ENCODE measurements around the gene ZNF497.
A peak's percentile ranks its signal among the peaks of the same experiment; 100 is the strongest.
"Not testable (repeated sequence)": the region's sequence is repeated elsewhere in the genome, so short reads cannot be mapped to it uniquely, and the experiment has no call there.

ZNF497 gene

GRCh38 chr19:58350871-58351557 is 11.5 kb downstream of the ZNF497 start:
- Histone ChIP-seq H3K27me3 (ENCODE audit: insufficient read depth, low read length) (peaks cover 15% of the 10 kb centered on the region), H3K9me3 (ENCODE audit: insufficient read depth, low read depth, low read length) (no peaks in the 10 kb centered on the region), H3K36me3 (ENCODE audit: insufficient read depth, low read length) (no peaks in the 10 kb centered on the region), H3K4me1 (ENCODE audit: insufficient read depth, low read length) (peaks cover 3% of the 10 kb centered on the region; the same call in 1 of the 2 replicates), H3K27ac (ENCODE audit: low read depth, low read length) (no peak overlapping the region), H3K4me3 (ENCODE audit: low read length) (no peak overlapping the region), H3K9ac (ENCODE audit: low read depth, low read length) (no peak overlapping the region)
- 95% methylated on average over 34 of the region's 34 CpGs for WGBS

GRCh38 chr19:58350001-58350861 is 12.3 kb downstream of the ZNF497 start:
- Histone ChIP-seq H3K4me3 (ENCODE audit: low read length) (no peak overlapping the region), H3K4me1 (ENCODE audit: insufficient read depth, low read length) (peaks cover 3% of the 10 kb centered on the region; the same call in 1 of the 2 replicates), H3K36me3 (ENCODE audit: insufficient read depth, low read length) (no peaks in the 10 kb centered on the region), H3K9me3 (ENCODE audit: insufficient read depth, low read depth, low read length) (no peaks in the 10 kb centered on the region), H3K27me3 (ENCODE audit: insufficient read depth, low read length) (peaks cover 15% of the 10 kb centered on the region), H3K27ac (ENCODE audit: low read depth, low read length) (no peak overlapping the region), H3K9ac (ENCODE audit: low read depth, low read length) (no peak overlapping the region)
- WGBS, result 96% methylated on average over 84 of the region's 84 CpGs

- Histone ChIP-seq H3K4me3 (ENCODE audit: low read length) (no peak overlapping the region), H3K4me1 (ENCODE audit: insufficient read depth, low read length) (peaks cover 3% of the 10 kb centered on the region; the same call in 1 of the 2 replicates), H3K27ac (ENCODE audit: low read depth, low read length) (no peak overlapping the region), H3K9ac (ENCODE audit: low read depth, low read length) (no peak overlapping the region), H3K9me3 (ENCODE audit: insufficient read depth, low read depth, low read length) (no peaks in the 10 kb centered on the region), H3K36me3 (ENCODE audit: insufficient read depth, low read length) (no peaks in the 10 kb centered on the region), H3K27me3 (ENCODE audit: insufficient read depth, low read length) (peaks cover 15% of the 10 kb centered on the region)
- WGBS, result 92% methylated on average over 8 of the region's 8 CpGs
Measured at GRCh38 chr19:58349590-58349989, 13.0 kb downstream of the ZNF497 start.

GRCh38 chr19:58348080-58348479 is 14.5 kb downstream of the ZNF497 start:
- H3K36me3 ChIP-seq (ENCODE audit: insufficient read depth, low read length); H3K4me1 ChIP-seq (ENCODE audit: insufficient read depth, low read length): not testable (repeated sequence)

GRCh38 chr19:58346961-58347929 is 15.3 kb downstream of the ZNF497 start:
- H3K9me3 ChIP-seq (ENCODE audit: insufficient read depth, low read depth, low read length), result no peaks in the 10 kb centered on the region
- no peaks in the 10 kb centered on the region for H3K36me3 ChIP-seq (ENCODE audit: insufficient read depth, low read length)
- peaks cover 3% of the 10 kb centered on the region; the same call in 1 of the 2 replicates for H3K4me1 ChIP-seq (ENCODE audit: insufficient read depth, low read length)
- H3K27ac ChIP-seq (ENCODE audit: low read depth, low read length), result no peak overlapping the region
- WGBS, result 1% methylated on average over 82 of the region's 82 CpGs
- peak overlapping the region; percentile 94 for H3K4me3 ChIP-seq (ENCODE audit: low read length)
- peak overlapping the region; percentile 69 for H3K9ac ChIP-seq (ENCODE audit: low read depth, low read length)
- H3K27me3 ChIP-seq (ENCODE audit: insufficient read depth, low read length), result peaks cover 15% of the 10 kb centered on the region

More at GRCh38 chr19:58348080-58348479, 14.5 kb downstream of the ZNF497 start:
- Histone ChIP-seq H3K9ac (ENCODE audit: low read depth, low read length) (peak overlapping the region; percentile 59; the same call in 1 of the 2 replicates), H3K27me3 (ENCODE audit: insufficient read depth, low read length) (peaks cover 15% of the 10 kb centered on the region), H3K4me3 (ENCODE audit: low read length) (peak overlapping the region; percentile 94)
- H3K9me3 ChIP-seq (ENCODE audit: insufficient read depth, low read depth, low read length); H3K27ac ChIP-seq (ENCODE audit: low read depth, low read length): not testable (repeated sequence)
- WGBS, result 2% methylated on average over 9 of the region's 12 CpGs

GRCh38 chr19:58345558-58345957 is 17.0 kb downstream of the ZNF497 start:
- WGBS, result 88% methylated on average over 5 of the region's 5 CpGs
- no peak overlapping the region for H3K4me3 ChIP-seq (ENCODE audit: low read length)
- no peak overlapping the region for H3K9ac ChIP-seq (ENCODE audit: low read depth, low read length)
- H3K27ac ChIP-seq (ENCODE audit: low read depth, low read length), result no peak overlapping the region
- peaks cover 3% of the 10 kb centered on the region; the same call in 1 of the 2 replicates for H3K4me1 ChIP-seq (ENCODE audit: insufficient read depth, low read length)
- H3K27me3 ChIP-seq (ENCODE audit: insufficient read depth, low read length), result peaks cover 15% of the 10 kb centered on the region
- no peaks in the 10 kb centered on the region for H3K9me3 ChIP-seq (ENCODE audit: insufficient read depth, low read depth, low read length)
- peaks cover 5% of the 10 kb centered on the region; the same call in 1 of the 2 replicates for H3K36me3 ChIP-seq (ENCODE audit: insufficient read depth, low read length)

- H3K36me3 ChIP-seq (ENCODE audit: insufficient read depth, low read length), result peaks cover 28% of the 10 kb centered on the region
- no peaks in the 10 kb centered on the region for H3K27me3 ChIP-seq (ENCODE audit: insufficient read depth, low read length)
- no peaks in the 10 kb centered on the region for H3K9me3 ChIP-seq (ENCODE audit: insufficient read depth, low read depth, low read length)
- no peak overlapping the region for H3K4me3 ChIP-seq (ENCODE audit: low read length)
- H3K9ac ChIP-seq (ENCODE audit: low read depth, low read length), result no peak overlapping the region
- H3K4me1 ChIP-seq (ENCODE audit: insufficient read depth, low read length), result no peaks in the 10 kb centered on the region
- 85% methylated on average over 29 of the region's 30 CpGs for WGBS
- no peak overlapping the region for H3K27ac ChIP-seq (ENCODE audit: low read depth, low read length)
Measured at GRCh38 chr19:58338825-58339558, 23.6 kb downstream of the ZNF497 start.

GRCh38 chr19:58338336-58338735 is 24.2 kb downstream of the ZNF497 start:
- Histone ChIP-seq H3K27ac (ENCODE audit: low read depth, low read length) (no peak overlapping the region), H3K36me3 (ENCODE audit: insufficient read depth, low read length) (peaks cover 28% of the 10 kb centered on the region), H3K9ac (ENCODE audit: low read depth, low read length) (no peak overlapping the region), H3K27me3 (ENCODE audit: insufficient read depth, low read length) (no peaks in the 10 kb centered on the region), H3K9me3 (ENCODE audit: insufficient read depth, low read depth, low read length) (no peaks in the 10 kb centered on the region), H3K4me3 (ENCODE audit: low read length) (no peak overlapping the region), H3K4me1 (ENCODE audit: insufficient read depth, low read length) (no peaks in the 10 kb centered on the region)
- WGBS, result 97% methylated on average over 11 of the region's 11 CpGs

- Histone ChIP-seq H3K4me1 (ENCODE audit: insufficient read depth, low read length) (no peaks in the 10 kb centered on the region), H3K9ac (ENCODE audit: low read depth, low read length) (no peak overlapping the region), H3K27me3 (ENCODE audit: insufficient read depth, low read length) (no peaks in the 10 kb centered on the region), H3K4me3 (ENCODE audit: low read length) (no peak overlapping the region), H3K36me3 (ENCODE audit: insufficient read depth, low read length) (peaks cover 28% of the 10 kb centered on the region), H3K9me3 (ENCODE audit: insufficient read depth, low read depth, low read length) (no peaks in the 10 kb centered on the region), H3K27ac (ENCODE audit: low read depth, low read length) (no peak overlapping the region)
- 98% methylated on average over 4 of the region's 4 CpGs for WGBS
Measured at GRCh38 chr19:58336820-58337219, 25.7 kb downstream of the ZNF497 start.

GRCh38 chr19:58336216-58336615 is 26.3 kb downstream of the ZNF497 start:
- Histone ChIP-seq H3K4me3 (ENCODE audit: low read length) (no peak overlapping the region), H3K9me3 (ENCODE audit: insufficient read depth, low read depth, low read length) (no peaks in the 10 kb centered on the region), H3K36me3 (ENCODE audit: insufficient read depth, low read length) (peaks cover 24% of the 10 kb centered on the region), H3K9ac (ENCODE audit: low read depth, low read length) (no peak overlapping the region), H3K27ac (ENCODE audit: low read depth, low read length) (no peak overlapping the region), H3K4me1 (ENCODE audit: insufficient read depth, low read length) (no peaks in the 10 kb centered on the region), H3K27me3 (ENCODE audit: insufficient read depth, low read length) (no peaks in the 10 kb centered on the region)
- WGBS, result 93% methylated on average over 1 of the region's 1 CpG

Measured in HUES64 (cell line).